Measurements from ENCODE around the gene PDE8A.

GRCh38 chr15:85041230-85041629 lies 59.6 kb downstream of the PDE8A start:
- TF ChIP-seq CTCF (conservative IDR thresholded peaks at IDR 0.05), result no peak
- TF ChIP-seq ZFX (IDR thresholded peaks at IDR 0.05), result no peak

Measured in C4-2B (cell line).